ENCODE measurements around the gene PHF19. TPM values are rescaled to one million over a fixed set of nuclear protein-coding genes. Genes with fewer than 3 reads are reported as not detected.

Gene PHF19
- total RNA-seq, 4 donors from 2014 or later: 7.2 to 76.7 (median 20.6) TPM

GRCh38 chr9:120875954-120876841, 790 bp downstream of the PHF19 start:
- DNase-seq: peak; percentile 77 to 93 (median 85)
- Histone ChIP-seq H3K9me3 (no peaks in the 10 kb centered on the region), H3K36me3 (no peaks in the 10 kb centered on the region), H3K4me1 (peaks cover 0 to 17% (median 7%) of the 10 kb centered on the region in 4 donors), H3K27me3 (no peaks in the 10 kb centered on the region), H3K27ac (peak overlapping the region; percentile 90 to 97 (median 94)), H3K4me3 (peak overlapping the region; percentile 57 to 88 (median 77))
- peak in 1 of 6 experiments; percentile 7 for TF ChIP-seq CTCF (IDR thresholded peaks at IDR 0.05)
- peak in 1 of 2 donors; percentile 41 for TF ChIP-seq POLR2A (IDR thresholded peaks at IDR 0.05)

GRCh38 chr9:120875643-120875953, 1.4 kb downstream of the PHF19 start:
- H3K36me3 ChIP-seq: no peaks in the 10 kb centered on the region
- H3K27ac ChIP-seq: peak overlapping the region; percentile 90 to 97 (median 94)
- H3K4me1 ChIP-seq: peaks cover 0 to 17% (median 7%) of the 10 kb centered on the region in 4 donors
- peak overlapping the region; percentile 57 to 88 (median 77) for H3K4me3 ChIP-seq
- no peak for DNase-seq
- H3K9me3 ChIP-seq: no peaks in the 10 kb centered on the region
- TF ChIP-seq CTCF (IDR thresholded peaks at IDR 0.05): no peak
- H3K27me3 ChIP-seq: no peaks in the 10 kb centered on the region

DNA sequence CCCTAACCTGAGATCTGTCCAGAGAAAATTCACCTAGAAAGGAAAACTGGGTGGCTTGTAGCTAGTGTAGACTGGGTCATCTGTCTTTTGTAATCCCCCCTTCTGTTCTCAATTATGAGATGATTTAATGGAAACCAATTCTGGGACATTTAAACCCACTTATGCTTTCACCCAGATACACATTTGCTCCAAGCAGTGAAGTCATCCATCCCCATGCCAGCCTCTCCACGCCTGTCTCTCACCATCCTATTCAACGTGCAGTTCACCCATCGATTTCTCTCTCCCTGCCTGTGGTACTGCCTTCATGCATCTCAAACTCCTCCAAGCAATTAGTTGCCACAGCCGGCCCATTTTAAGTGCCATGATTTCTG, 1.8 kb downstream of the PHF19 start:
- DNase-seq: no peak
- Histone ChIP-seq H3K4me1 (peaks cover 0 to 17% (median 7%) of the 10 kb centered on the region in 4 donors), H3K36me3 (no peaks in the 10 kb centered on the region), H3K9me3 (no peaks in the 10 kb centered on the region), H3K27me3 (no peaks in the 10 kb centered on the region), H3K4me3 (no peak overlapping the region), H3K27ac (peak overlapping the region; percentile 90 to 97 (median 94))
- TF ChIP-seq POLR2A (IDR thresholded peaks at IDR 0.05) (no peak), CTCF (IDR thresholded peaks at IDR 0.05) (no peak)

GRCh38 chr9:120874226-120875194, 2.5 kb downstream of the PHF19 start:
- H3K27me3 ChIP-seq: no peaks in the 10 kb centered on the region
- H3K36me3 ChIP-seq: no peaks in the 10 kb centered on the region
- no peaks in the 10 kb centered on the region for H3K9me3 ChIP-seq
- no peak for DNase-seq
- no peak overlapping the region for H3K4me3 ChIP-seq
- TF ChIP-seq POLR2A (IDR thresholded peaks at IDR 0.05) (no peak), CTCF (IDR thresholded peaks at IDR 0.05) (no peak)
- peaks cover 0 to 17% (median 7%) of the 10 kb centered on the region in 4 donors for H3K4me1 ChIP-seq
- H3K27ac ChIP-seq: peak overlapping the region; percentile 13 to 97 (median 92)

DNA sequence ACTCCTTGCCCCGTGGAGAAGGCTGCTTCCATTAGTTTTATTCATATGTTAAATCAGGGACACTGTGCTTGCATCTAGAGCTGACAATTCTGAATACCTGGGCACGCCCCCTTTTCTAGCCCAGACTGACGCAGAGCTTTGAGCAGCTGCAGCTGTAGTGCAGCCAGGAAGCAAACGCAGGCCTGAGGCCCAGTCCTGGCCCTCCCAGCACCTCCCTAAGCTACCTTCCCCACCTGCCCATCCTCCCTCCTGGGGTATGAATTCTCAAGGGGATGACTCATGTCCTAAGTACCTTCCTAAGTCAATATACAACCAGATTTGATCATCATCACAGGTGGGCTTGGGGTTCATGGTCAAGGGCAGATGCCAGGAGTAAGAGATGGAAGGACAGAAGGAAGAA, 3.5 kb downstream of the PHF19 start:
- Histone ChIP-seq H3K27me3 (no peaks in the 10 kb centered on the region), H3K36me3 (no peaks in the 10 kb centered on the region), H3K4me1 (peaks cover 0 to 16% (median 8%) of the 10 kb centered on the region in 4 donors), H3K27ac (peak overlapping the region in 2 of 4 donors; percentile 17 to 90), H3K4me3 (no peak overlapping the region), H3K9me3 (no peaks in the 10 kb centered on the region)
- TF ChIP-seq POLR2A (IDR thresholded peaks at IDR 0.05) (no peak), CTCF (IDR thresholded peaks at IDR 0.05) (no peak)
- DNase-seq: no peak

All from Peyer's patch (tissue), 4 donors.